HG03025 (cell line): ENCODE measurements around the gene PDE4D.
"Not testable (repeated sequence)": the region's sequence is repeated elsewhere in the genome, so short reads cannot be mapped to it uniquely, and the experiment has no call there.

ENCODE experiments used
- ATAC-seq: cut with Tn5 transposase; IDR thresholded peaks from one replicate; pipeline ENCODE4 v1.9.1; 2021; ENCODE audit warnings: mild to moderate bottlenecking, moderate library complexity; ENCODE audit not compliant: unreplicated experiment, low FRiP score

PDE4D gene

GRCh38 chr5:59321642-59322041 is 571.9 kb downstream of the PDE4D start:
- ATAC-seq: no peak

- ATAC-seq: no peak
Observed at GRCh38 chr5:59320420-59320819, 573.1 kb downstream of the PDE4D start.

- no peak for ATAC-seq
Observed at GRCh38 chr5:59319250-59319649, 574.3 kb downstream of the PDE4D start.

- ATAC-seq: no peak
Observed at GRCh38 chr5:59317774-59318205, 575.7 kb downstream of the PDE4D start.

- no peak for ATAC-seq
Observed at GRCh38 chr5:59317023-59317773, 576.3 kb downstream of the PDE4D start.

- ATAC-seq: no peak
Observed at GRCh38 chr5:59312223-59312622, 581.3 kb downstream of the PDE4D start.

- ATAC-seq: not testable (repeated sequence)
Observed at GRCh38 chr5:59308685-59309084, 584.8 kb downstream of the PDE4D start.

GRCh38 chr5:59303289-59303716 is 590.2 kb downstream of the PDE4D start:
- not testable (repeated sequence) for ATAC-seq

GRCh38 chr5:59302509-59302908 is 591.0 kb downstream of the PDE4D start:
- ATAC-seq: not testable (repeated sequence)

- ATAC-seq: no peak
Observed at GRCh38 chr5:59301727-59302126, 591.8 kb downstream of the PDE4D start.

- no peak for ATAC-seq
Observed at GRCh38 chr5:59300930-59301329, 592.6 kb downstream of the PDE4D start.

GRCh38 chr5:59299006-59299405 is 594.5 kb downstream of the PDE4D start:
- ATAC-seq: no peak

- no peak for ATAC-seq
Observed at GRCh38 chr5:59296317-59297264, 596.9 kb downstream of the PDE4D start.

- no peak for ATAC-seq
Observed at GRCh38 chr5:59293700-59294099, 599.8 kb downstream of the PDE4D start.

GRCh38 chr5:59291941-59292340 is 601.6 kb downstream of the PDE4D start:
- ATAC-seq: no peak

- no peak for ATAC-seq
Observed at GRCh38 chr5:59287884-59288283, 605.6 kb downstream of the PDE4D start.

- no peak for ATAC-seq
Observed at GRCh38 chr5:59287361-59287760, 606.2 kb downstream of the PDE4D start.

- no peak for ATAC-seq
Observed at GRCh38 chr5:59286510-59286909, 607.0 kb downstream of the PDE4D start.

GRCh38 chr5:59285300-59286016 is 608.1 kb downstream of the PDE4D start:
- no peak for ATAC-seq

- no peak for ATAC-seq
Observed at GRCh38 chr5:59282726-59283125, 610.8 kb downstream of the PDE4D start.

GRCh38 chr5:59279979-59280378 is 613.5 kb downstream of the PDE4D start:
- no peak for ATAC-seq
